KMS-11 (cell line): ENCODE data around the gene DNAJC18.
A peak's percentile ranks its signal among the peaks of the same experiment; 100 is the strongest.

Source experiments
- H2AFZ ChIP-seq: fragments of 200-600 bp; sonication (generic); 2 replicates; pipeline ENCODE4 v1.6.1; 2016; ENCODE audit warnings: antibody characterized with exemption, mixed run types, low read depth
- H3K27ac ChIP-seq: fragments of 200-600 bp; sonication (generic); 2 replicates; pipeline ENCODE4 v1.6.1; 2016; ENCODE audit warnings: mild to moderate bottlenecking, mixed run types
- H3K27me3 ChIP-seq: fragments of 200-600 bp; sonication (generic); 2 replicates; pipeline ENCODE4 v1.6.1; 2017; ENCODE audit warnings: mild to moderate bottlenecking, low read depth, mixed run types, moderate library complexity; ENCODE audit not compliant: insufficient read depth
- H3K36me3 ChIP-seq: fragments of 200-600 bp; sonication (generic); 2 replicates; pipeline ENCODE4 v1.6.1; 2017; ENCODE audit warnings: mild to moderate bottlenecking, mixed run types; ENCODE audit not compliant: insufficient read depth
- H3K4me1 ChIP-seq: fragments of 200-600 bp; sonication (generic); 2 replicates; pipeline ENCODE4 v1.6.1; 2016; ENCODE audit warnings: mild to moderate bottlenecking, low read depth, mixed run types; ENCODE audit not compliant: poor library complexity, severe bottlenecking
- H3K4me2 ChIP-seq: fragments of 200-600 bp; sonication (generic); 2 replicates; pipeline ENCODE4 v1.7.0; 2016; ENCODE audit warnings: mild to moderate bottlenecking, mixed run types
- H3K4me3 ChIP-seq: fragments of 200-600 bp; sonication (generic); IDR thresholded peaks from 2 replicates; pipeline ENCODE4 v1.6.1; 2017; ENCODE audit warnings: low read depth, low read length, mixed read lengths; ENCODE audit not compliant: insufficient read depth
- H3K79me2 ChIP-seq: fragments of 200-600 bp; sonication (generic); 2 replicates; pipeline ENCODE4 v1.6.1; 2016; ENCODE audit warnings: low read depth, mixed run types; ENCODE audit not compliant: insufficient read depth
- H3K9ac ChIP-seq: fragments of 200-600 bp; sonication (generic); 2 replicates; pipeline ENCODE4 v1.6.1; 2016; ENCODE audit warnings: mild to moderate bottlenecking, mixed run types
- H4K20me1 ChIP-seq: fragments of 200-600 bp; sonication (generic); 2 replicates; pipeline ENCODE4 v1.6.1; 2016; ENCODE audit warnings: mild to moderate bottlenecking, mixed run types; ENCODE audit not compliant: insufficient read depth
- TF ChIP-seq, protein P1 (sequence below): fragments of 200-600 bp; sonication (generic); conservative IDR thresholded peaks from 2 replicates; pipeline ENCODE4 v1.6.1; 2017; ENCODE audit warnings: low read depth, mild to moderate bottlenecking, antibody characterized with exemption, low read length, moderate library complexity, mixed read lengths

DNAJC18 gene

GRCh38 chr5:139438707-139439012 lies 665 bp downstream of the DNAJC18 start:
- Histone ChIP-seq H3K27ac (no peak overlapping the region), H3K36me3 (no peaks in the 10 kb centered on the region), H3K4me1 (peaks cover 29% of the 10 kb centered on the region), H4K20me1 (no peaks in the 10 kb centered on the region), H3K27me3 (no peaks in the 10 kb centered on the region), H3K4me2 (peak overlapping the region; percentile 100), H3K4me3 (no peak overlapping the region), H3K9ac (no peak overlapping the region; the same call in 1 of the 2 replicates), H3K79me2 (no peaks in the 10 kb centered on the region), H2AFZ (peak overlapping the region; percentile 97)
- TF ChIP-seq, protein P1, sequence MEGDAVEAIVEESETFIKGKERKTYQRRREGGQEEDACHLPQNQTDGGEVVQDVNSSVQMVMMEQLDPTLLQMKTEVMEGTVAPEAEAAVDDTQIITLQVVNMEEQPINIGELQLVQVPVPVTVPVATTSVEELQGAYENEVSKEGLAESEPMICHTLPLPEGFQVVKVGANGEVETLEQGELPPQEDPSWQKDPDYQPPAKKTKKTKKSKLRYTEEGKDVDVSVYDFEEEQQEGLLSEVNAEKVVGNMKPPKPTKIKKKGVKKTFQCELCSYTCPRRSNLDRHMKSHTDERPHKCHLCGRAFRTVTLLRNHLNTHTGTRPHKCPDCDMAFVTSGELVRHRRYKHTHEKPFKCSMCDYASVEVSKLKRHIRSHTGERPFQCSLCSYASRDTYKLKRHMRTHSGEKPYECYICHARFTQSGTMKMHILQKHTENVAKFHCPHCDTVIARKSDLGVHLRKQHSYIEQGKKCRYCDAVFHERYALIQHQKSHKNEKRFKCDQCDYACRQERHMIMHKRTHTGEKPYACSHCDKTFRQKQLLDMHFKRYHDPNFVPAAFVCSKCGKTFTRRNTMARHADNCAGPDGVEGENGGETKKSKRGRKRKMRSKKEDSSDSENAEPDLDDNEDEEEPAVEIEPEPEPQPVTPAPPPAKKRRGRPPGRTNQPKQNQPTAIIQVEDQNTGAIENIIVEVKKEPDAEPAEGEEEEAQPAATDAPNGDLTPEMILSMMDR = no peak

DNA sequence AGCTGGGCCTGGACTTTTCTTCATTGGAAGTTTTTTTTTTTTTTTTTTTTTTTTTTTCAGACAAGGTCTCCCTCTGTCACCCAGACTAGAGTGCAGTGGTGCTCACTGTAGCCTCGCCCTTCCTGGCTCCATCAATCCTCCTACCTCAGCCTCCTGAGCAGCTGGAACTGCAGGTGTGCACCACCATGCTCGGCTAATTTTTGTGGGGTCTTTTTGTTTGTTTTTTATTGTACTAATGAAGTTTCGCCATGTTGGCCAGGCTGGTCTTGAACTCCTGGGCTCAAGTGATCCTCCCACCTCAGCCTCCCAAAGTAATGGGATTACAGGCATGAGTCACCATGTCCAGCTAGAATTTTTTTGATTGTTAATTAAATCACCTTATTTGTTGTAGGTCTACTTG lies 3.6 kb downstream of the DNAJC18 start:
- Histone ChIP-seq H3K4me2 (no peak overlapping the region), H3K9ac (no peak overlapping the region)

DNA sequence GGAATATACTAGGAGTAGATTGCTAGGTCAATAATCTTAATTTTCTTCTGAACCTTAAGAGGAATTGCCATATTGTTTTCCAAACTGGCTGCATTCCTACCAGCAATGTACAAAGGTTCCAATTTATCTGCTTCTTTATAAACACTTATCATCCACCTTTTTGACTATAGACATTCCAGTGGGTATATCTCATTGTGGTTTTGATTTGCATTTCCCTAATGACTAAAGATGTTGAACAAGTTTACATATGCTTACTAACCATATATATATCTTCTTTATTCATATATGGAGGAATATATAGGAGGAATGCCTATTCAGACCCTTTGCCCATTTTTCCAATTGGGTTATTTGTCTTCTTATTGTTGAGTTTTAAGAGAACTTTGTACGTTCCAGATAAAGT lies 7.6 kb downstream of the DNAJC18 start:
- Histone ChIP-seq H3K9ac (no peak overlapping the region), H3K27ac (no peak overlapping the region), H2AFZ (no peak overlapping the region), H3K27me3 (no peaks in the 10 kb centered on the region), H3K36me3 (no peaks in the 10 kb centered on the region), H3K79me2 (no peaks in the 10 kb centered on the region), H3K4me3 (no peak overlapping the region), H4K20me1 (no peaks in the 10 kb centered on the region), H3K4me1 (peaks cover 8% of the 10 kb centered on the region), H3K4me2 (no peak overlapping the region)
- TF ChIP-seq, protein P1 = no peak

More for the DNA sequence above, 3.6 kb downstream of the DNAJC18 start:
- Histone ChIP-seq H3K79me2 (no peaks in the 10 kb centered on the region), H3K4me3 (no peak overlapping the region), H3K36me3 (no peaks in the 10 kb centered on the region), H3K27ac (no peak overlapping the region), H3K4me1 (peaks cover 29% of the 10 kb centered on the region), H2AFZ (no peak overlapping the region), H3K27me3 (no peaks in the 10 kb centered on the region), H4K20me1 (no peaks in the 10 kb centered on the region)
- TF ChIP-seq, protein P1 = no peak

- Histone ChIP-seq H3K4me2 (no peak overlapping the region), H3K4me3 (no peak overlapping the region), H2AFZ (no peak overlapping the region), H3K79me2 (no peaks in the 10 kb centered on the region), H3K27ac (no peak overlapping the region), H3K9ac (no peak overlapping the region), H4K20me1 (no peaks in the 10 kb centered on the region), H3K27me3 (no peaks in the 10 kb centered on the region), H3K36me3 (no peaks in the 10 kb centered on the region), H3K4me1 (peaks cover 6% of the 10 kb centered on the region)
- TF ChIP-seq, protein P1 = no peak
These were observed 9.3 kb downstream of the DNAJC18 start for GRCh38 chr5:139430015-139430414.
